GM18520 (cell line): Measurements from ENCODE around the gene TRIO.

ENCODE experiments used
- ATAC-seq: cut with Tn5 transposase; IDR thresholded peaks from one replicate; pipeline ENCODE4 v1.9.1; 2021; ENCODE audit not compliant: unreplicated experiment

The TRIO gene

GRCh38 chr5:14183187-14183939, 40.2 kb downstream of the TRIO start:
- ATAC-seq: no peak

DNA sequence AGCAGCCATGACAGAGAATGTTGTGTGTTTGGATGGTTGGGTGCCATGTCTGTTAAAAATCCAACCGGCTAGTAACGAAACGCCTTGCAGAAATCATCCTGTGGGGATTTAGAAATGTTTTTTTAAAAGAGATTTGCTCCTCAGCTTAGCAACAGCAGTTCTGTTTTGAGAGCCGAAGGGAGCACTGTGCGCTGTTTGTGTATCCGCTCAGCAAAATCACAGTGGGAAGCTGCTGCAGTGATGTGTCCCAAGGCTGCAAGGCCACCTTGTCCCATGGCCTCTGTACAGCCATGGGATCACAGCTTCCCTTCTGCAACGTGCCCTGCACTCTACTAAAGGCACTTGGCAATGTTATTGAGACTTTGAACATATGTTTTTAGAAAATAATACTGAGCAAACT, 40.9 kb downstream of the TRIO start:
- ATAC-seq: no peak

DNA sequence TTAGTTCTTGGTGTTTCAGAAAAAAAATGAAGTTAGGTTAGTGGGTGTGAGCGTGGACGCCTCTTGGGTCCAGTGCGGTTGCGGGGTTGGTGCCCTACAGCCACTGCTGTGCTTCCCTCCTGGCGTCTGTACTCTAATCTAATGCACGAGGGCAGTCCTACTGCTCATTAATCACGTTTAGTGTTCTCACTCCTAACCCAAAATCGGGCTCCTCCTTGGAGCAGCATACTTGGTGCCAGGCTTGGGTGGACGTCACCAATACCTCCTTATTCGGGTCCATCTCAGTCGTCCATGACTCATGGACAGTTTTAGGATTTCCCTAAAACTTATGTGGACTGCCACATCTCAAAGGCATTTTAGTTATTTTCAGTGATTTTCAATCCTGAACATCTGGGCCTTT, 41.6 kb downstream of the TRIO start:
- no peak for ATAC-seq

GRCh38 chr5:14185326-14186058, 42.4 kb downstream of the TRIO start:
- no peak for ATAC-seq

DNA sequence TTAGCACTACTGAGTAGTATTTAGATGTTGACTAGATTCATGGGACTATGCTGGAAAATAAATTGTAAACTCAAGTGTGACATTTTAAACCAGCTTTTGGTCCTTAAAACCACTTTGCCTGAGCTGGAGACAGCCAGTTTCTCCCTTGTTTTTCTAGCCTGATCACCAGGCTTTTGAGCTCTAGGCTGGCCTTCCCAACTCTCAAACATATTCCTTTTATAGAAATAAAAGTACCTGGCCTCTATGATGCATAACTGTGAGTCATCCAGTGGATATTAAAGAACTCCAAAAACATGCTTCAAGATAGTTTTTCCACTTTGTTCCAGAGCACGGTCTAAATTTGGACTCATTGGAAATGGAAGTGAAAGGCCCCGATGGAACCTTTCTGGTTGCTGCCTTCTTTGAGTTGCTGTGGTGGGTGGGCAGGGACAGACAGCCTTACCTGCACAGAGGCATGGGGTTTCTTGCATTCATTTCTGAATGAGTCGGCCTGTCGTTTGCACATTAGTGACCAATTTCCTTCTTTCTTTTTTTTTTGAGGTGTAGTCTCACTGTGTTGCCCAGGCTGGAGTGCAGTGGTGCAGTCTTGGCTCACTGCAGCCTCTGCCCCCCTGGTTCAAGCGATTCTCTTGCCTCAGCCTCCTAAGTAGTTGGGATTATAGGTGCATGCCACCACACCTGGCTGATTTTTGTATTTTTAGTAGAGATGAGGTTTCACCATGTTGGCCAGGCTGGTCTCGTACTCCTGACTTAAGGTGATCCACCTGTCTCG, 43.1 kb downstream of the TRIO start:
- no peak for ATAC-seq

DNA sequence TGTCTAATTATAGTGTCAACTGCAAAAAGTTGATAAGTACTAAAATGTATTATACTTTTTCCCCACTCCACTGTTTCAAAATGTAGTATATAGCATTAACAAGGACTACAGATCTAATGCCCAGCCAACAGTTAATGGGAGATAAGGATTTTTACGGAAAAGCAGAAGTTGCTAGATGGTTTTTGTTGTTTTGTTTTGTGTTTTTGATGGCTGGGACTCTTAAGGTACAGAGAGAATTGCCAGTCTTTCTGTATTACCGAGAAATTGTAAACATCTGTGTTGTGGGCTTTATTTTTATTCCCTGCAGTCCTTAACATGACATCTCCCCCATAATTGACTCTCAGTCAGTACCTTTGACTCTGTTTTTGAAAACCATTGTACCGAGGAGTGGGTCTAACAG, 44.0 kb downstream of the TRIO start:
- no peak for ATAC-seq

GRCh38 chr5:14187660-14188059, 44.5 kb downstream of the TRIO start:
- no peak for ATAC-seq

DNA sequence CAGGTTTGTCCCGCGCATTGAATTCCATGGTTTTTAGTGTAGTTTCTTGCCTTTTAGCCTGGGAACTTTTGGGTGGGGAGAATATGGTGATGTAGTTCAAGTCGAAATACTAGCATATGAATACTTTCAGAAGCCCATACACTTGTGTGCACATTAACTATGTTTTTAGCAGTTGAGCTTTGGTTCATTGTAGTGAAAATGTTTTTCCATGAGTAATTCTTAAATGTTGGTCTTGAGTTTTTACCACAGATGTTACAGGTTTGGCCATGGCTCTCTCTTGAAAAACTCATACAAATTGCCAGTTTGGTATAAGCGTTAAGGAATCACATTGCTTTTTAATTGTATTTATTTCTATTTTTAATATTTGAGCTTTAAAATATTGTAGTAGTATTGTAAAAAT, 45.6 kb downstream of the TRIO start:
- ATAC-seq: no peak

DNA sequence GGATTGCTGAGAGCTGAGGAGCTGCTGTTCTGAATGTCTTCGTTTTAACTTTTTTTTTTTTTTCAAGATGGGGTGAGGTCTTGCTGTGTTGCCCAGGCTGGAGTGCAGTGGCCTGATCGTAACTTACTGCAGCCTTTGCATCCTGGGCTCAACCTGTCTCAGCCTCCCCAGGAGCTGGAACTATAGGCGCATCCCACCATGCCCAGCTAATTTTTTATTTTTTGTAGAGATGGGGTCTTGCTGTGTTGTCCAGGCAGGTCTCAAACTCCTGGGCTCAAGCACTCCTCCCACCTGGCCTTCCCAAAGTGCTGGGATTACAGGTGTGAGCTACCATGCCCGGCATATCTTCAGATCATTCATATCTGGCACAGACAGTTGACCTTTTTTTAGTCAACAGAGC, 46.5 kb downstream of the TRIO start:
- no peak for ATAC-seq

DNA sequence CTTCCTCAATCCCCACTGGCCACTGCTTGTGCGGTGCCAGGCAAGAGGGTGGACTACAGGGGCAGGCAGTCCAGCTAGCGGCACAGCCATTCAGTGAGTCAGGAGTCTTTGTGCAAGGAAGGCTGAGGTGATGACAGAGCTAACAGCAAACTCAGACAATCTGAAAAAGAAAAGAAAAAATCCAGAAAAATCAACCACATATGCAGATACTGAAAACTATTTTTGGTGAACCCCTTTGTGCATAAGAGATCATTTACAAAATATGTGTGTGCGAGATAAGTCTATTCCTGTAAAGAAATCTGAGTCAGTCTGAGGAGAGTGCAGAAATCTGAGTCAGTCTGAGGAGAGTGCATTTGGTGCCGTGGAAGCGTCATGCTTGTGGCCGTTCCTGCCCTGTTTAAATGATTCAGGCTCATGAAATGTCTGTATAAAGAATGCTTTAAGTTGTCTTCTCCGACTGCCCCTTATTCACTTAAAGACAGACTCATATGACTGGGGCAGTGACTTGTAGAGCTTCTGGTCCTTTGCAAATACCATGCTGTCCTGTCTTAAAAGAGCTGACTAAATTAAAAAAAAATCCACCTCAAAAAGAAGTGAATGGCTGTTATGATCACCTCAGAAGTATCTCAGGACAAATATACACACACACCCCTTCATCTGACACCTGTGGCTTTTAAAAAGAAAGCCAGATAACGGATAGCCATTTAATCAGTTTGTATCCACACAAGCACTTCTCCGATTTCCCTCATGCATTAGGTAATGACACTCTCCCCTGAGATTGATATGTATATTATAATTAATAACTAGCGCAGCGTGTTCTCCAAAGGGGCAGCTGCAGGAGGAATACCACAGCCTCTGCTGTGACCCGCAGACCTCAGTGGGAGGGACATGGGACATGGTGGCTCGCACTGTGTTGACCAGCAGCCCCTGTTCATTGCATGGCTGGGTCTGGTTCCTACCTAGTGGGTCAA, 47.3 kb downstream of the TRIO start:
- no peak for ATAC-seq

DNA sequence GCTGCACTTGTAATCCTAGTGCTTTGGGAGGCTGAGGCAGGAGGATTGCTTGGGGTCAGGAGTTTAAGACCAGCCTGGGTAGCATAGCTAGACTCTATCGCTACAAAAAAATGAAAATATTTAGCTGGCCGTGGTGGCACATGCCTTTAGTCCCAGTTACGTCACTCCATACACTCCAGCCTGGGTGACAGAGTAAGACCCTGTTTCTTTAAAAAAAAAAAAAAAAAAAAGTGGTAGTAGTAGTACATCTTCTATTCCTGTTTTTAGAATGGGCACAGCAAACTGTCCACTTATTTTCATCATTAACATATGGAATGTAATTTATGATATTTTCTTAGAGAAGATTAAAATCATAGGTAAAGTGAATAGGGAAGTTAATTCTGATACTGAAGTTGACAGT, 48.2 kb downstream of the TRIO start:
- ATAC-seq: no peak

DNA sequence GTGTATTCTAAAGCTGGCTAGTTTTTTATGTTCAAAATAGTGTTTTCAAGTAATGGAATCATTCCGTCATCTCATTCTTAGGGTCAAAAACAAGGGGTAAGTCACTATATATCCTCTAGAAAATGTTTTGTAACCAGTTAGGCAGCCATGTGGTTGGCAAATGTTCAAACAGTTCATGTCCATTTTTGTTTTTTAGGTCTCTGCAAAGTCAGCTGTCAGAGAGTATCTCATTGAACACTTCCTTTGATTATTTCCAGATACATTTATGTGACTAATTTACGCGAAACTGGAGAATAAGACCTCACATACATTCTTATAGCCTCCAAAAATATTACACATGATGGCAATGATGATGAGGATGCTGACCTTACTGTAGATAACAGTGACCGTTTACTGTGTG, 50.4 kb downstream of the TRIO start:
- ATAC-seq: no peak

DNA sequence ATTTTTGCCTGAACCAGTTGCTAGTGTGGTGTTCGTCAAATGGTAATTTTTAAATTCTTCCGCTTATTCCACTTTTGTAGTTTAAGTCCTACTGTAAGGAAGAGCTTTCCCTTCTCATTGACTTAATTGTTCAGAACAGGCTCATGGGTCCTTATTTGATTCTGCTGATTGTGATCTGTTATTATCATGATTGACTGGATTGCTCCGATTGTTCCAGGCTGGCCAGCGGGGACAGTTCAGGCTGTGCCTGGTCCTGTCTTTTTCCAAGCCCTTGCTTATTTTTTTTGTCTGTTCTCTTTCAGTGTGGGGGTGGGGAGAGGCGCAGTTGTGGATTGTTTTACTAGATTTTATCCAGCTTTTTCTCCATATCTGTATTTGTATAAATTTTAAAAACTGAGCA, 52.4 kb downstream of the TRIO start:
- ATAC-seq: no peak

- ATAC-seq: no peak
Measured at GRCh38 chr5:14197056-14197455, 53.9 kb downstream of the TRIO start.

- ATAC-seq: no peak
Measured at GRCh38 chr5:14199902-14200301, 56.8 kb downstream of the TRIO start.

- ATAC-seq: no peak
Measured at GRCh38 chr5:14200312-14200990, 57.3 kb downstream of the TRIO start.

- ATAC-seq: no peak
Measured at GRCh38 chr5:14201325-14202045, 58.3 kb downstream of the TRIO start.

GRCh38 chr5:14202462-14202861, 59.3 kb downstream of the TRIO start:
- ATAC-seq: no peak

DNA sequence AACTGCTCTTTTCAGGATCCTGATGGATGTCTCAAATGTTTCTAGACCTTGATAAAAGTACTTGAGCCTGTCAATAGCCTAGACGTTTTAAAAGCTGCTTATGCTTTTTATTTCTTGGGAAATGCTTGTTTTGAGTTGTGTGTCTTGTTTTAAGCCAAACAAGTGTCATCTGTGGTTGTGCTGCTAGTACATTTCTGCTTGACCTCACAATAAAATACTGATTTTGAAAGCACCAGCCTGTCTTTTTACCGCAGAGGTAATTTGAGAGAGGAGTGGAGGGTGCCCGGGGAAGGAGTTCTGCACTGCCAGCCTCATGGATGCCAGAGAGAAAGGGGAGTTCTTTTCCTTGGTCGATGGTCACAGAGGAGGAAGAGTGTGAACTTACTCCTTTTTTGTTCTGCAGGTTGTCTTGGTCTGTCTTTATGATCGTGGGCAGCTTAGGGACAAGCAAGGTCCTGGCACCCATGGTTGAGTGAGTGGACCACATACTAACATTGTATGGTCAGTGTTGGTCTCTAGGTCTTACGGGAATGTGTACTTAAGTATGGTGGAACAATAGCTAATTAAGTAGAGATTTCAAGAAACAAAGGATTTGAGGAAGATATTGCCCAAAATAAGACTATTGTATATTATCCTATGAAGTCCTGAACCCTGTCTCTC, 61.0 kb downstream of the TRIO start:
- ATAC-seq: no peak
